Kidney glomerular epithelial cell (primary cell): ENCODE measurements around the gene MAPKAPK3.

Source experiments
- DNase-seq: peaks from one replicate; lab custom pipeline; 2025; lab: John Stamatoyannopoulos, UW

Gene MAPKAPK3

DNA sequence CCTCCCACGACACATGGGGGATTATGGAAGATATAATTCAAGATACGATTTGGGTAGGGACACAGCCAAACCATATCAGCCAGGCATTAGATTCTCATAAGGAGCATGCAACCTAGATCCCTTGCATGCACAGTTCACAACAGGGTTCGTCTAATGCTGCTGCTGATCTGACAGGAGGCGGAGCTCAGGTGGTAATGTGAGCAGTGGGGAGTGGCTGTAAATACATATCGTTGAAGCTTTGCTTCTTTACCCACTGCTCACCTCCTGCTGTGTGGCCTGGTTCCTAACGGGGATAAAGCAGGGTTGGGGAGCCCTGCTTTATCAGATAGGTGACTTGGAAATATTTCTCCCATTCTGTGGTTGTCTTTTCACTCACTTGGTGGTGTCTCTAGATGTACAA, 72.6 kb downstream of the MAPKAPK3 start:
- no peak for DNase-seq

DNA sequence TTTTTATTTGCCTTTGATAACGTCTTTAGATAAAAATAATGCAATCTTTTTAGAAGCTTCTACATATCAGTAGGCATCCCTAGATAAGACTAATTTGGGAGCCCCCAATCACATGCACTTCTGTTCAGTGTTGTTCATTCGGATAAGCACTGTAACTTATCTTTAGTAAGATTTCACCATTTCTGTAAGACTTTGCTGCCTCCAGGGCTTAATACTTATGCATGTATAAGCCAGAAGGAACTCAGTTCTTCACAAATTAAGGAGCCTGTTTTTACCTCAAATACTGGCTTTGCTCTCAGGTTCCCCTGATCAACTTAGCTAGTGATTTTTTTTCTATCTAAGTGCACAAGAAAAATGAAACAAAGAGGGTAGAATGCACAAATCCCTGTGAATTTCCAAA, 78.1 kb downstream of the MAPKAPK3 start:
- DNase-seq, result no peak

DNA sequence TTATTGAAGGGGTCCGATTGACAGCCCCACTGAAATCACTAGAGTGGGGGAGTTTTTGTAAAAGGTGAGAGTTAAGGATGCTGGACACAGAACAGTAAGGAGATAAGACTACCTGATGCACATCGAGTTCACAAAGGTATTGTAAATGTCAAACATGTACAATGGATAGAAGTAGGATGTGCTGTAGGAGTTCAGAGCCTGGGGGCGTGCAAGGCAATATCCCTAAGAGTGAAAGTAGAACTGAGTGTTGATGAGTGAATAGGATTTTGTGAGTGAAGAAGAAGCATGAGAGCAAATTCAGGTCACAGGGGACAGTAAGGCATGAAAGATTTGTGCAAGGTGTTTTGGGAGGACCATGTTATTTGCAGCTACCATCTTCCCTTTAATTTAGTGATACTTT, 79.3 kb downstream of the MAPKAPK3 start:
- DNase-seq, result no peak

DNA sequence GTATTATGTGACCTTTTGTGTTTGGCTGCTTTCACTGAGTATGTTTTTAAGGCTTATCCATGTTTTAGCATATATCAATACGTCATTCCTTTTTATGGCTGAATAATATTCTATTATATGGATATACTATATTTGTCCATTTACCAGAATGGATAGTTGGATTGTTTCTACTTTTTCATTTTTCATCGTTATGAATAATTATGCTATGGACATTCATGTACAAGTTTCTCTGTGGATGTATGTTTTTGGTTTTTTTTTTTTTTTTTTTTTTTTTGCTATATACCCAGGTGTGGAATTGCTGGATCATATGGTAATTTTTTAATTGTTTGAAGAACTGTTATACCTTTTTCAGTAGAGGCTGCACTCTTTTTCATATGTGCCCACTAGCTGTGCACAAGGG, 81.3 kb downstream of the MAPKAPK3 start:
- no peak for DNase-seq
